ENCODE measurements around the gene MEIOB.

DNA sequence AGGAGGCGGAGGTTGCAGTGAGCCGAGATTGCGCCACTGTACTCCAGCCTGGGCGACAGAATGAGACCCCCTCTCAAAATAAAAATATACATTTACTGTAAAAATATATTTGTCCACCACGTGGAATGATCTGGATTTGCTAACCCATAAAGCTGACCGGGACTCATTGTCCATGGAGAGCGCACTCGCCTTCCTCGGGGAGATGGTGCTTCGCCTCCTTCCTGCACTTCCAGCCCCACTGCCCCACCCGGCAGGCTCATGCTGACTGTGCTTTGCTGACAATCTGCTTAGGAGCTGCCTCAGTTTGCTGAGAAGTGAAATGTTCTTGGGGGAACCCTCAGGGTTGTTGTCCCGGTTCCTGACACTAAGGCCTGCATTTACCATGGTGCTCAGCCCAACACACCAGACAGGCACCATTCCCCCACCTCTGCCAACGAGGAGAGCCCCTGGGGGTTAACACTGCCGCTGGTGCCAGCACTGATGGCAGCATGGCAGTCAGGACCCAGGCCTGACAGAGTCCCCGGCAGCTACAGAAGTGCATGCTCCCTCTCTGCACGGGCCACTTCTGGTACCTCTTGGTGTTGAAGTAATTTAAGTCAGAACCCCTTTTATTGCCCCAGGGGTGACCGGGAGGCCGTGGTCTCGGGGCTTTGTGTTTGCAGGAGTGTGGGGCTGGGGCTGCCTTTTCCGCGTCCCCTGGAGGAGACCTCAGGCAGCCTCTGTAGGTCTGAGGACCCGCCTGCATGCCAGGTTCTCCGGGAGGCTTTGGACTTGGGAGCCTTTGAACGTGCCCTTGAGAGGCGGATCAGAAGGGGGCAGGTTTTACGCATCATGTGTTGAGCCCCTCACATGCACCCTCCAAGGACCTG is 86.8 kb downstream of the MEIOB start:
- TF ChIP-seq, protein P1, sequence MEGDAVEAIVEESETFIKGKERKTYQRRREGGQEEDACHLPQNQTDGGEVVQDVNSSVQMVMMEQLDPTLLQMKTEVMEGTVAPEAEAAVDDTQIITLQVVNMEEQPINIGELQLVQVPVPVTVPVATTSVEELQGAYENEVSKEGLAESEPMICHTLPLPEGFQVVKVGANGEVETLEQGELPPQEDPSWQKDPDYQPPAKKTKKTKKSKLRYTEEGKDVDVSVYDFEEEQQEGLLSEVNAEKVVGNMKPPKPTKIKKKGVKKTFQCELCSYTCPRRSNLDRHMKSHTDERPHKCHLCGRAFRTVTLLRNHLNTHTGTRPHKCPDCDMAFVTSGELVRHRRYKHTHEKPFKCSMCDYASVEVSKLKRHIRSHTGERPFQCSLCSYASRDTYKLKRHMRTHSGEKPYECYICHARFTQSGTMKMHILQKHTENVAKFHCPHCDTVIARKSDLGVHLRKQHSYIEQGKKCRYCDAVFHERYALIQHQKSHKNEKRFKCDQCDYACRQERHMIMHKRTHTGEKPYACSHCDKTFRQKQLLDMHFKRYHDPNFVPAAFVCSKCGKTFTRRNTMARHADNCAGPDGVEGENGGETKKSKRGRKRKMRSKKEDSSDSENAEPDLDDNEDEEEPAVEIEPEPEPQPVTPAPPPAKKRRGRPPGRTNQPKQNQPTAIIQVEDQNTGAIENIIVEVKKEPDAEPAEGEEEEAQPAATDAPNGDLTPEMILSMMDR (IDR thresholded peaks at IDR 0.05): no peak
- no peak for TF ChIP-seq POLR2A (IDR thresholded peaks at IDR 0.05)
- no peak for TF ChIP-seq POLR2AphosphoS5 (IDR thresholded peaks at IDR 0.05)

Measured in stomach (tissue), 4 donors.